SU-DHL-6 (cell line): ENCODE data around the gene CD3G.

Experiments
- H2AFZ ChIP-seq: fragments of 200-600 bp; sonication (generic); 2 replicates; pipeline ENCODE4 v1.6.1; 2014; ENCODE audit warnings: low read depth, mild to moderate bottlenecking, moderate library complexity, mixed read lengths, antibody characterized with exemption, low read length; ENCODE audit not compliant: severe bottlenecking
- H3F3A ChIP-seq: fragments of 200-600 bp; shearing (Covaris generic); 2 replicates; pipeline ENCODE4 v1.6.0; 2016; ENCODE audit warnings: antibody characterized with exemption, mild to moderate bottlenecking; ENCODE audit not compliant: insufficient read depth
- H3K27ac ChIP-seq: fragments of 200-600 bp; sonication (generic); 2 replicates; pipeline ENCODE4 v1.5.1; 2016; ENCODE audit warnings: low read depth, mild to moderate bottlenecking, low read length, moderate library complexity, mixed read lengths
- H3K27me3 ChIP-seq: fragments of 200-600 bp; sonication (generic), shearing (Covaris generic); 2 replicates; pipeline ENCODE4 v1.6.0; 2014; ENCODE audit warnings: mild to moderate bottlenecking, low read length
- H3K36me3 ChIP-seq: fragments of 200-600 bp; sonication (generic); 2 replicates; pipeline ENCODE4 v1.6.1; 2014; ENCODE audit warnings: mild to moderate bottlenecking, low read length, mixed read lengths
- H3K4me2 ChIP-seq: fragments of 300-600, 200-600 bp; shearing (Covaris generic), sonication (generic); 2 replicates; pipeline ENCODE4 v1.6.0; 2014; ENCODE audit warnings: low read length, low read depth, mild to moderate bottlenecking; ENCODE audit not compliant: poor library complexity, severe bottlenecking
- H3K4me3 ChIP-seq: fragments of 200-600 bp; sonication (generic); 2 replicates; pipeline ENCODE4 v1.5.1; 2014; ENCODE audit warnings: antibody characterized with exemption, low read length, mild to moderate bottlenecking, mixed read lengths; ENCODE audit not compliant: insufficient read depth, poor library complexity, severe bottlenecking
- H3K79me2 ChIP-seq: fragments of 200-600 bp; sonication (generic); 2 replicates; pipeline ENCODE4 v1.6.1; 2014; ENCODE audit warnings: mild to moderate bottlenecking, low read length, moderate library complexity; ENCODE audit not compliant: insufficient read depth
- H3K9ac ChIP-seq: fragments of 200-600 bp; sonication (generic); 2 replicates; pipeline ENCODE4 v1.7.0; 2014; ENCODE audit warnings: mild to moderate bottlenecking, low read length
- H3K9me2 ChIP-seq: fragments of 200-600 bp; sonication (generic); replicated peaks from 2 replicates; pipeline ENCODE4 v1.6.1; 2014; ENCODE audit warnings: low read length; ENCODE audit not compliant: insufficient read depth
- H3K9me3 ChIP-seq: fragments of 200-600 bp; sonication (generic); 2 replicates; pipeline ENCODE4 v1.6.1; 2014; ENCODE audit warnings: low read length, mixed read lengths; ENCODE audit not compliant: insufficient read depth
- H4K20me1 ChIP-seq: fragments of 200-600 bp; sonication (generic); 2 replicates; pipeline ENCODE4 v1.6.1; 2014; ENCODE audit warnings: low read depth, mild to moderate bottlenecking, antibody characterized with exemption, low read length, moderate library complexity, mixed read lengths
- CTCF ChIP-seq: fragments of 200-600 bp; sonication (generic); IDR thresholded peaks from one replicate; pipeline ENCODE4 v1.5.1; 2017; ENCODE audit warnings: antibody characterized with exemption, mild to moderate bottlenecking, low read length, moderate library complexity; ENCODE audit not compliant: insufficient read depth, poor library complexity, severe bottlenecking
- EZH2phosphoT487 ChIP-seq: fragments of 200-600 bp; sonication (generic), shearing (Covaris generic); conservative IDR thresholded peaks from 2 replicates; pipeline ENCODE4 v1.6.1; 2018; ENCODE audit warnings: mild to moderate bottlenecking, antibody characterized with exemption, low read length, moderate library complexity, mixed read lengths

Gene CD3G

GRCh38 chr11:118328745-118329144, 15.4 kb upstream of the CD3G start:
- Histone ChIP-seq H3K27me3 (no peaks in the 10 kb centered on the region), H4K20me1 (no peaks in the 10 kb centered on the region), H3K4me3 (no peak overlapping the region), H2AFZ (no peak overlapping the region), H3K9ac (no peak overlapping the region), H3K79me2 (no peaks in the 10 kb centered on the region), H3K9me3 (no peaks in the 10 kb centered on the region), H3F3A (no peaks in the 10 kb centered on the region), H3K4me2 (no peak overlapping the region), H3K36me3 (no peaks in the 10 kb centered on the region), H3K27ac (no peak overlapping the region), H3K9me2 (no peaks in the 10 kb centered on the region)
- no peak for TF ChIP-seq CTCF
- no peak for TF ChIP-seq EZH2phosphoT487

DNA sequence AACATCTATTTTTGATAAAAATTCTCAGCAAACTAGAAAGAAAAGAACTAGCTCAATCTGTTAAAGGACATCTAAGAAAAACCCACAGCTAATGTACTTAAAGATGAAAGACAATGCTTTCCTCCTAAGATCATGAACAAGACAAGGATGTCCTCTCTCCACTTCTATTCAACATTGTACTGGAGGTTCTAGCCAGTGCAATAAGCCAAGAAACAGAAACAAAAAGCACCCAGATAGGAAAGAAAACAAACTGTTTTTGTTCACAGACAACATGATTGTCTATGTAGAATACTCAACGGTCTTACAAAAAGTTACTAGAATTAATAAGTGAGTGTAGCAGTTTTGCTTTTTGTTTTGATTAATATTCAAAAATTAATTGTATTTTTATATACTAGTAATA, 9.4 kb upstream of the CD3G start:
- TF ChIP-seq EZH2phosphoT487 (no peak), CTCF (no peak)
- no peak overlapping the region for H2AFZ ChIP-seq
- H3F3A ChIP-seq, result no peaks in the 10 kb centered on the region
- no peaks in the 10 kb centered on the region for H3K9me3 ChIP-seq
- no peaks in the 10 kb centered on the region for H3K79me2 ChIP-seq
- H3K9ac ChIP-seq, result no peak overlapping the region
- no peak overlapping the region for H3K27ac ChIP-seq
- no peaks in the 10 kb centered on the region for H4K20me1 ChIP-seq
- H3K27me3 ChIP-seq, result no peaks in the 10 kb centered on the region
- H3K4me2 ChIP-seq, result no peak overlapping the region
- H3K4me3 ChIP-seq, result no peak overlapping the region
- no peaks in the 10 kb centered on the region for H3K9me2 ChIP-seq
- no peaks in the 10 kb centered on the region for H3K36me3 ChIP-seq

- Histone ChIP-seq H2AFZ (no peak overlapping the region), H3F3A (no peaks in the 10 kb centered on the region), H3K4me3 (no peak overlapping the region), H3K9ac (no peak overlapping the region), H3K27me3 (no peaks in the 10 kb centered on the region), H3K79me2 (no peaks in the 10 kb centered on the region), H4K20me1 (no peaks in the 10 kb centered on the region), H3K4me2 (no peak overlapping the region), H3K9me2 (no peaks in the 10 kb centered on the region), H3K9me3 (no peaks in the 10 kb centered on the region), H3K27ac (no peak overlapping the region), H3K36me3 (no peaks in the 10 kb centered on the region)
- TF ChIP-seq CTCF (no peak), EZH2phosphoT487 (no peak)
These were observed 5.5 kb upstream of the CD3G start for GRCh38 chr11:118338637-118339061.
